Mononuclear cell (primary cell): ENCODE data around the gene PCIF1. TPM values are rescaled to one million over a fixed set of nuclear protein-coding genes. Genes with fewer than 3 reads are reported as not detected.

Source experiments
- H3K27me3 ChIP-seq: 2 replicates; pipeline ENCODE4 v1.6.0; 2011; ENCODE audit warnings: low read length, control low read depth; ENCODE audit not compliant: insufficient read depth
- H3K4me1 ChIP-seq: 2 replicates; pipeline ENCODE4 v1.5.1; 2011; ENCODE audit warnings: mild to moderate bottlenecking, low read length, control low read depth; ENCODE audit not compliant: insufficient read depth
- H3K4me3 ChIP-seq: 2 replicates; pipeline ENCODE4 v1.5.1; 2011; ENCODE audit warnings: mild to moderate bottlenecking, low read length, moderate library complexity
- H3K9me3 ChIP-seq: 2 replicates; pipeline ENCODE4 v1.5.1; 2011; ENCODE audit warnings: low read depth, mild to moderate bottlenecking, control low read depth, low read length
- total RNA-seq: library from RNA; depleted of rRNA; stranded (reverse); fragments of >200 nt; gene quantifications from one replicate; pipeline ENCODE4 v1.2.3, GENCODE V29; 2012

PCIF1 gene
- 48.0 TPM for total RNA-seq

GRCh38 chr20:45934586-45935415, at the start of gene PCIF1:
Gene PCIF1 (plus strand): TSS chr20:45934683. CDS start chr20:45939000, 4,317 bp downstream.
- Histone ChIP-seq H3K4me3 (peak within 1 kb of the TSS; percentile 99), H3K4me1 (peaks cover 41% of the 10 kb centered on the region), H3K9me3 (no peaks in the 10 kb centered on the region), H3K27me3 (no peaks in the 10 kb centered on the region)

- H3K4me3 ChIP-seq, result no peak overlapping the region
- no peaks in the 10 kb centered on the region for H3K27me3 ChIP-seq
- no peaks in the 10 kb centered on the region for H3K9me3 ChIP-seq
- H3K4me1 ChIP-seq, result peaks cover 40% of the 10 kb centered on the region
Measured at GRCh38 chr20:45886590-45887345, 47.7 kb upstream of the PCIF1 start.

- H3K4me1 ChIP-seq, result peaks cover 41% of the 10 kb centered on the region
- no peaks in the 10 kb centered on the region for H3K9me3 ChIP-seq
Measured at GRCh38 chr20:45887346-45887715, 47.2 kb upstream of the PCIF1 start, which contains the start of gene SPATA25. Gene SPATA25 (minus strand): TSS chr20:45887622. CDS start chr20:45887590, 32 bp downstream.

GRCh38 chr20:45888681-45889080, 45.8 kb upstream of the PCIF1 start:
- H3K4me3 ChIP-seq, result no peak overlapping the region
- H3K9me3 ChIP-seq, result no peaks in the 10 kb centered on the region
- H3K27me3 ChIP-seq, result no peaks in the 10 kb centered on the region
- peaks cover 52% of the 10 kb centered on the region for H3K4me1 ChIP-seq

More at GRCh38 chr20:45887346-45887715, 47.2 kb upstream of the PCIF1 start, which contains the start of gene SPATA25:
- Histone ChIP-seq H3K27me3 (no peaks in the 10 kb centered on the region), H3K4me3 (no peak within 1 kb of the TSS)

- peaks cover 38% of the 10 kb centered on the region for H3K4me1 ChIP-seq
- H3K9me3 ChIP-seq, result no peaks in the 10 kb centered on the region
- H3K27me3 ChIP-seq, result no peaks in the 10 kb centered on the region
- H3K4me3 ChIP-seq, result peak overlapping the region; percentile 71
Measured at GRCh38 chr20:45890077-45890984, 44.2 kb upstream of the PCIF1 start.

- peaks cover 37% of the 10 kb centered on the region for H3K4me1 ChIP-seq
- H3K27me3 ChIP-seq, result no peaks in the 10 kb centered on the region
- H3K4me3 ChIP-seq, result peak within 1 kb of the TSS; percentile 71
- H3K9me3 ChIP-seq, result no peaks in the 10 kb centered on the region
Measured at GRCh38 chr20:45890985-45891983, 43.2 kb upstream of the PCIF1 start, which contains the start of the genes CTSA and NEURL2. Gene CTSA (plus strand): TSS chr20:45891335. CDS start chr20:45891569, 234 bp downstream. Gene NEURL2 (minus strand): TSS chr20:45891208. CDS start chr20:45890991, 217 bp downstream.

GRCh38 chr20:45892049-45892825, 42.2 kb upstream of the PCIF1 start:
- peaks cover 37% of the 10 kb centered on the region for H3K4me1 ChIP-seq
- H3K27me3 ChIP-seq, result no peaks in the 10 kb centered on the region
- H3K9me3 ChIP-seq, result no peaks in the 10 kb centered on the region
- H3K4me3 ChIP-seq, result peak overlapping the region; percentile 71

- Histone ChIP-seq H3K4me3 (no peak overlapping the region), H3K9me3 (no peaks in the 10 kb centered on the region), H3K4me1 (peaks cover 37% of the 10 kb centered on the region), H3K27me3 (no peaks in the 10 kb centered on the region)
Measured at GRCh38 chr20:45892828-45893500, 41.5 kb upstream of the PCIF1 start.

- no peaks in the 10 kb centered on the region for H3K9me3 ChIP-seq
- no peaks in the 10 kb centered on the region for H3K27me3 ChIP-seq
- H3K4me3 ChIP-seq, result no peak overlapping the region
- peaks cover 37% of the 10 kb centered on the region for H3K4me1 ChIP-seq
Measured at GRCh38 chr20:45893831-45894230, 40.7 kb upstream of the PCIF1 start.

GRCh38 chr20:45894797-45895196, 39.7 kb upstream of the PCIF1 start:
- no peaks in the 10 kb centered on the region for H3K9me3 ChIP-seq
- peaks cover 37% of the 10 kb centered on the region for H3K4me1 ChIP-seq

GRCh38 chr20:45896641-45897161, 37.8 kb upstream of the PCIF1 start:
- Histone ChIP-seq H3K4me3 (no peak overlapping the region), H3K27me3 (no peaks in the 10 kb centered on the region), H3K4me1 (peaks cover 23% of the 10 kb centered on the region), H3K9me3 (no peaks in the 10 kb centered on the region)

More at GRCh38 chr20:45894797-45895196, 39.7 kb upstream of the PCIF1 start:
- Histone ChIP-seq H3K4me3 (no peak overlapping the region), H3K27me3 (no peaks in the 10 kb centered on the region)

GRCh38 chr20:45897289-45897688, 37.2 kb upstream of the PCIF1 start:
- peaks cover 17% of the 10 kb centered on the region for H3K4me1 ChIP-seq
- H3K4me3 ChIP-seq, result no peak overlapping the region
- H3K9me3 ChIP-seq, result no peaks in the 10 kb centered on the region

More at GRCh38 chr20:45897289-45897688, 37.2 kb upstream of the PCIF1 start:
- no peaks in the 10 kb centered on the region for H3K27me3 ChIP-seq
